Hematopoietic multipotent progenitor cell treated with erythropoietin and hydrocortisone succinate and interleukin-3 and kit ligand, for 15 days (in vitro differentiated cells): Measurements from ENCODE around the gene RANBP6.

ENCODE experiments used
- DNase-seq: peaks from one replicate; pipeline ENCODE4 v3.0.0-alpha.2; 2015; ENCODE audit warnings: low spot score

The RANBP6 gene

GRCh38 chr9:6007058-6007769 is 8.2 kb downstream of the RANBP6 start:
- peak; percentile 32 for DNase-seq

- peak; percentile 89 for DNase-seq
Observed at GRCh38 chr9:6006749-6007057, 8.7 kb downstream of the RANBP6 start.

DNA sequence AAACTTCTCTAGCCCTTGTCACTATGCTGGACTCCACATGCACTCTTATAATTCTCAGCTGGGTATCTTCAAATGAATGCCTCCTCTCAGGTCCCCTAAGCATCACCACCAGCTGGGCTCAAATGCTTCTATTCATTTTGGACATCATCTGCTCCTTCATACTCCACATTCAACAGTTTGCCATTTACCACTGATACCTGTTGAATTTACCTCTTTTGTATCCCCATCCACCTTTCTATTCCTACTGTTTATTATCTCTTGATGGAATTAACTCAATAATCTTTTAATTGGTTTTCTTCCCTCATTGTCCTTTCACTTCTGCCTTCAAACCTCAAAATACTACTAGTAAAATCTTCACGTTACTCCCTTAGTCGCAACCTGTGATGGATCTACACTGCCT is 14.5 kb downstream of the RANBP6 start:
- no peak for DNase-seq

- DNase-seq, result no peak
Observed at GRCh38 chr9:5999443-6000101, 15.9 kb downstream of the RANBP6 start.

GRCh38 chr9:5994493-5994892 is 20.9 kb downstream of the RANBP6 start:
- no peak for DNase-seq

DNA sequence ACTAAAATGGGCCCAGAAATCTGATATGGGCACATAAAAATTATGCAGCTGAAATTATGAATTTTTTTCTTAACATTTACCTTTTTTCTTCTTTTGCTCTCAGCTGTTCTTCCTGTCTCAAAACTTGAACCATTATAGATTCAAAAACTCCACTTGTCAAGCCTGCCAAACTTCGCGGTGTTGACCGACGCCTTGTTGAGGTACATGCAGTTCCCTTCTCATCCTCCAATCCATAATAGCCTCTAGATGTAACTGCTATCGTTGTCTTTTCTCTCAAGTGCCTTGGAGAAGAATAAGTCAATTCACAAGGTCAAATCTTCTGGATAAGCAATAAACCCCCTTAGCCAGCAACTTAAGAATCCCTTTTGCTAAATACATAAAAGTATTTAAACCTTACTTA is 27.2 kb downstream of the RANBP6 start:
- DNase-seq, result no peak

DNA sequence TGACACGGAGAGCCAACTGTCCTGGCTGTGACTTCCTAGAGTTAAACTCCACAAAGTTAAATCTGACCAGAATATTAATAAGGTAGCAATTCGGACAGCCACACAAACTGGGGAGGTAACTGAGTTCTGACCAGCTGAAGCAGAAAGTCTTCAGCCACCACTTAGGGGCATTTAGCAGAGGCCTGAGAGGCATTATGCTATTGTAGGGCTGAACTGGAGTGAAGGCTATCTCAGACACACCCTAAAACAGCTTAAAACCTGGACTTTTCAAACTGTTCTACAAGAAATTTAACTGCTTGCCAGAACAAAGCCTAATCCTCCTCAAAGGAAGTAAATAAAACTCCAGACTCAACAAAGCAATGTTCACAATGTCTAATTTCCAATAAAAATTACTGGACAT is 32.4 kb downstream of the RANBP6 start:
- no peak for DNase-seq

DNA sequence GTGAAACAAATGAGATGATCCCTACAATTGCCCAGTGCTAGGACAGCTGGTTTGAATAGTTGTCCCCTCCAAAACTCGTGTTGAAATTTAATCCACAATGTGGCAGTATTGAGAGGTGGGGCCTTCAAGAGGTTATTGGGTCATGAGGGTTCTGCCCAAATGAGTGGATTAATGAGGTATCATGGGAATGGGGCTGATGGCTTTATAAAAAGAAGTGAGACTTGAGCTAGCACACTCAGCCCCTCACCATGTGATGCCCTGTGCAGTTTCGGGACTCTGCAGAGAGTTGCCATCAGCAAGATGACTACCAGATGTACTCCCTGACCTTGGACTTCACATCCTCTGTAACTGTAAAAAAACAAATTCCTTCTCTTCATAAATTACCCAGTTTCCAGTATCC is 33.1 kb downstream of the RANBP6 start:
- no peak for DNase-seq

GRCh38 chr9:5978523-5978922 is 36.9 kb downstream of the RANBP6 start:
- DNase-seq, result no peak

- DNase-seq, result no peak
Observed at GRCh38 chr9:5976674-5977397, 38.6 kb downstream of the RANBP6 start.

- no peak for DNase-seq
Observed at GRCh38 chr9:5971740-5972139, 43.7 kb downstream of the RANBP6 start.
